ENCODE data around the gene TPPP2. TPM values are rescaled to one million over a fixed set of nuclear protein-coding genes. Genes with fewer than 3 reads are reported as not detected.

TPPP2 gene
- total RNA-seq, 1 donor from 2014 or later: not detected

DNA sequence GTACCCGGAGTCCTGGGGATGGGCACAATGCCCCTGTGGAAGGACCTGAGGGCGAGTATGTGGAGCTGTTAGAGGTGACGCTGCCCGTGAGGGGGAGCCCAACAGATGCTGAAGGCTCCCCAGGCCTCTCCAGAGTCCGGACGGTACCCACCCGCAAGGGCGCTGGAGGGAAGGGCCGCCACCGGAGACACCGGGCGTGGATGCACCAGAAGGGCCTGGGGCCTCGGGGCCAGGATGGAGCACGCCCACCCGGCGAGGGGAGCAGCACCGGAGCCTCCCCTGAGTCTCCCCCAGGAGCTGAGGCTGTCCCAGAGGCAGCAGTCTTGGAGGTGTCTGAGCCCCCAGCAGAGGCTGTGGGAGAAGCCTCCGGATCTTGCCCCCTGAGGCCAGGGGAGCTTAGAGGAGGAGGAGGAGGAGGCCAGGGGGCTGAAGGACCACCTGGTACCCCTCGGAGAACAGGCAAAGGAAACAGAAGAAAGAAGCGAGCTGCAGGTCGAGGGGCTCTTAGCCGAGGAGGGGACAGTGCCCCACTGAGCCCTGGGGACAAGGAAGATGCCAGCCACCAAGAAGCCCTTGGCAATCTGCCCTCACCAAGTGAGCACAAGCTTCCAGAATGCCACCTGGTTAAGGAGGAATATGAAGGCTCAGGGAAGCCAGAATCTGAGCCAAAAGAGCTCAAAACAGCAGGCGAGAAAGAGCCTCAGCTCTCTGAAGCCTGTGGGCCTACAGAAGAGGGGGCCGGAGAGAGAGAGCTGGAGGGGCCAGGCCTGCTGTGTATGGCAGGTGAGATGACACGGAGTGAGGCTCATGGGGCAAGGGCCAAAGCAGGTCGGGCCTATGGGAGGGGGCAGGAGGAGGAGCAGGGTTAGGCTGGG lies 44.6 kb downstream of the TPPP2 start:
- Mint-ChIP-seq H3K4me3 (no peak overlapping the region), H3K27me3 (peaks cover under 1% of the 10 kb centered on the region), H3K4me1 (ENCODE audit: unreplicated experiment) (peaks cover 21% of the 10 kb centered on the region), H3K36me3 (peaks cover 18% of the 10 kb centered on the region), H3K27ac (no peak overlapping the region), H3K9me3 (no peaks in the 10 kb centered on the region)
- DNase-seq (ENCODE audit: extremely low spot score, unreplicated experiment): no peak
- no peak for TF ChIP-seq CTCF (conservative IDR thresholded peaks at IDR 0.05)

DNA sequence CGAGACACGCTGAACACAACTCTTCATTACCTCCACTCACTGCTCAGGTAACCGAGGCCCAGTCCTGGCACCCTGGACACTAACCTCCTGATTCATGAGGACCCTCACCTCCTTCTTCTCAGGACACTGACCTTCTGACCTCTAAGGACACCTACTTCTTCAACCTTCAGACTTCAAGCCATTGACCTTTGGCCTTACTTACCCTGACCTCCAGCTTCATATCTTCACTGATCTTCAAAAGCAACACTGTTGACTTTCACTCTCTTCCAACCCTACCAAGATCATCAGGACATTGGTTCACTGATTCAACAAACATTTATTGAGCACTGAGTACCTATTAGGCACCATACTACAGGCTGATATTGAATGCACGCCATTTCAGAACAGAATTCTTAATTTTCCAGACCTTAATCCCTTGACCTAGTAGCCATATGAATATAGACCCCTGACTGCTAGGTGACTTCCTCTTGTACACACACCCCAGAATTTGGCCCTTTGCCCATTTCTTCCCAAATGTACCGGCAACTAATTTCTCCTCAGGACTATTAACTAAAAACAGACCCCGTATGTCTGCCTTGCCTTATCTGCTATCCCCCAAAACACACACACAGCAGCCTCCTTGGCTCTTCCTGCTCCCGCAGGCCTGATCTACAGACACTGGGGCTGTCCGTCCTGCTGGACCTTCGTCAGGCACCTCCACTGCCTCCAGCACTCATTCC lies 45.9 kb downstream of the TPPP2 start:
- Mint-ChIP-seq H3K4me1 (ENCODE audit: unreplicated experiment) (peaks cover 21% of the 10 kb centered on the region), H3K27ac (no peak overlapping the region), H3K36me3 (peaks cover 18% of the 10 kb centered on the region), H3K27me3 (no peaks in the 10 kb centered on the region), H3K4me3 (no peak overlapping the region), H3K9me3 (no peaks in the 10 kb centered on the region)
- no peak for DNase-seq (ENCODE audit: extremely low spot score, unreplicated experiment)
- TF ChIP-seq CTCF (conservative IDR thresholded peaks at IDR 0.05): no peak

- peaks cover 18% of the 10 kb centered on the region for H3K36me3 Mint-ChIP-seq
- H3K27me3 Mint-ChIP-seq: no peaks in the 10 kb centered on the region
- no peak for DNase-seq (ENCODE audit: extremely low spot score, unreplicated experiment)
- no peak for TF ChIP-seq CTCF (conservative IDR thresholded peaks at IDR 0.05)
- no peaks in the 10 kb centered on the region for H3K9me3 Mint-ChIP-seq
- peaks cover 10% of the 10 kb centered on the region for H3K4me1 Mint-ChIP-seq (ENCODE audit: unreplicated experiment)
- H3K27ac Mint-ChIP-seq: no peak overlapping the region
- no peak overlapping the region for H3K4me3 Mint-ChIP-seq
Observed at GRCh38 chr14:21077672-21078071, 47.7 kb downstream of the TPPP2 start.

DNA sequence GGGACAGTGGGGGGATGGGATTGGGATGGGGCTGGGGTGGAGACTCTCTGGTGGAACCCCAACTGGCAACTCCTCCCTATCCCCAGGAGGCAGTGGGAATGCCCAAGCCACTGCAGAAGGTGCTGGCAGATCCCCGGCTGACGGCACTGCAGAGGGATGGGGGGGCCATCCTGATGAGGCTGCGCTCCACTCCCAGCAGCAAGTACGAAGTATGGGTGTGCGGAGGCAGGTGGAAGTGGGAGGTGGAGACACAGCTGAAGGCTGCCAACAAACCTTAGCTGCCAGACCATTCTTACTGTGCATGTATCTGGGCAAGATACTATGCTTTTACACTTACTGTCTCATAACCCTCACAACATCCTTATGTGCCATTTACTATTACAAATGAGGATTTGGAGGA lies 48.3 kb downstream of the TPPP2 start:
- no peak overlapping the region for H3K27ac Mint-ChIP-seq
- no peak overlapping the region for H3K4me3 Mint-ChIP-seq

GRCh38 chr14:21078726-21079125 lies 48.7 kb downstream of the TPPP2 start:
- peaks cover 5% of the 10 kb centered on the region for H3K4me1 Mint-ChIP-seq (ENCODE audit: unreplicated experiment)
- DNase-seq (ENCODE audit: extremely low spot score, unreplicated experiment): no peak
- peaks cover 12% of the 10 kb centered on the region for H3K36me3 Mint-ChIP-seq
- H3K27ac Mint-ChIP-seq: no peak overlapping the region
- no peak overlapping the region for H3K4me3 Mint-ChIP-seq
- no peaks in the 10 kb centered on the region for H3K9me3 Mint-ChIP-seq
- TF ChIP-seq CTCF (conservative IDR thresholded peaks at IDR 0.05): no peak
- no peaks in the 10 kb centered on the region for H3K27me3 Mint-ChIP-seq

More for the DNA sequence above, 48.3 kb downstream of the TPPP2 start:
- no peak for TF ChIP-seq CTCF (conservative IDR thresholded peaks at IDR 0.05)
- no peaks in the 10 kb centered on the region for H3K27me3 Mint-ChIP-seq
- peaks cover 8% of the 10 kb centered on the region for H3K4me1 Mint-ChIP-seq (ENCODE audit: unreplicated experiment)
- no peaks in the 10 kb centered on the region for H3K9me3 Mint-ChIP-seq
- no peak for DNase-seq (ENCODE audit: extremely low spot score, unreplicated experiment)
- H3K36me3 Mint-ChIP-seq: peaks cover 16% of the 10 kb centered on the region

Data from type B pancreatic cell (in vitro differentiated cells).